NT2/D1 (cell line): ENCODE results near the gene NGDN.

ENCODE experiments used
- SUZ12 ChIP-seq: IDR thresholded peaks from 2 replicates; pipeline ENCODE4 v1.6.1; 2011; ENCODE audit not compliant: insufficient read length, insufficient read depth; ENCODE audit errors: extremely low read depth
- YY1 ChIP-seq: IDR thresholded peaks from 2 replicates; pipeline ENCODE4 v1.6.1; 2011; ENCODE audit not compliant: insufficient read length, insufficient read depth
- ZNF274 ChIP-seq: IDR thresholded peaks from 2 replicates; pipeline ENCODE4 v1.6.1; 2011; ENCODE audit warnings: mild to moderate bottlenecking, low read depth, low read length

- TF ChIP-seq YY1 (no peak), SUZ12 (no peak), ZNF274 (no peak)
These were observed 26.1 kb upstream of the NGDN start for GRCh38 chr14:23443411-23443812.
